Measurements from ENCODE around the gene PDE1C.
A peak's percentile ranks its signal among the peaks of the same experiment; 100 is the strongest.

The PDE1C gene

GRCh38 chr7:32068411-32069101, 1.7 kb downstream of the PDE1C start:
- FAIRE-seq: peak; percentile 30
- DNase-seq (ENCODE audit: insufficient read length, low spot score): no peak
- no peak for TF ChIP-seq POLR2A (IDR thresholded peaks at IDR 0.05; ENCODE audit: low read depth, low read length)

- no peak for FAIRE-seq
- no peak for TF ChIP-seq POLR2A (IDR thresholded peaks at IDR 0.05; ENCODE audit: low read depth, low read length)
- DNase-seq (ENCODE audit: insufficient read length, low spot score): no peak
These were observed 3.8 kb downstream of the PDE1C start for GRCh38 chr7:32066441-32066840.

DNA sequence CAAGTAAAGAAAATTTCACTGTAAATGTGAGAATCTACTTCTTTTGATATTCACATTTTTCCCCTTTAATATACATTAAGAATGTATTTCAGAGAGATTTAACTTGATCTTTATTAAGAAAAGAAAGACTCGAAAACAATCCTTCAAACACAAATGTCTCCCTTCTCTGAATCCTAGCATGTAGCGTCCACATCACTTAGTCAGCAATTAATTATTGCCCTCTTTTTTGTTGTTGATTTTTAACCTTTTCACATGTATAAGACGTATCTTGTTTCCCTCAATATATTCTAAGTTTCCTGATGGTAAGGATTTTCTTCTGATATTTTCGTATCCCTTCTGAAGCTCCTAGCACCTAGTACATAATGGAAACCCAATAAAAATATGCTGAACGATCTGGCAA, 6.6 kb downstream of the PDE1C start:
- TF ChIP-seq POLR2A (IDR thresholded peaks at IDR 0.05; ENCODE audit: low read depth, low read length): no peak
- no peak for FAIRE-seq
- no peak for DNase-seq (ENCODE audit: insufficient read length, low spot score)

DNA sequence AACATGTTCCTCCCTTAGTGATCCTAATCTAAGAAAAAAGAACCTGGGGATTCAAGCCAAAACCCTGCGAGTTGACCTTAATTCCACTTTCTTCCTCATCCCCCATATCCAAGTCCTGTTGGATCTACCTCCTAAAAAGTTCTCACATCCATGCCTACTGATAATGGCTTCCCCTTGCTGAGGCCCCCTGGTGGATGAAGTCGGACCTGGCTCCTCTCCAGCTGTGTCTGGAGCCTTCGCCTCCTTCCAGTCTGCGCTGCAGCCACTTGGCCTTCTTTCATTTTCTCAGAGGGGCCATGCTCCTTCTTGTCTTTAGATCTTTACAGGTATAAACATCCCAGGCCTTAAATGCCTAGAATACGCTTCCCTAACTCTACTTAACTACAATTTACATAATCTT, 8.1 kb downstream of the PDE1C start:
- no peak for DNase-seq (ENCODE audit: insufficient read length, low spot score)
- TF ChIP-seq POLR2A (IDR thresholded peaks at IDR 0.05; ENCODE audit: low read depth, low read length): no peak
- FAIRE-seq: peak; percentile 61

- no peak for FAIRE-seq
- no peak for DNase-seq (ENCODE audit: insufficient read length, low spot score)
- TF ChIP-seq POLR2A (IDR thresholded peaks at IDR 0.05; ENCODE audit: low read depth, low read length): no peak
These were observed 8.9 kb downstream of the PDE1C start for GRCh38 chr7:32061346-32061745.

GRCh38 chr7:32059289-32060011, 10.8 kb downstream of the PDE1C start:
- FAIRE-seq (no peak), DNase-seq (ENCODE audit: insufficient read length, low spot score) (no peak)
- TF ChIP-seq POLR2A (IDR thresholded peaks at IDR 0.05; ENCODE audit: low read depth, low read length): no peak

DNA sequence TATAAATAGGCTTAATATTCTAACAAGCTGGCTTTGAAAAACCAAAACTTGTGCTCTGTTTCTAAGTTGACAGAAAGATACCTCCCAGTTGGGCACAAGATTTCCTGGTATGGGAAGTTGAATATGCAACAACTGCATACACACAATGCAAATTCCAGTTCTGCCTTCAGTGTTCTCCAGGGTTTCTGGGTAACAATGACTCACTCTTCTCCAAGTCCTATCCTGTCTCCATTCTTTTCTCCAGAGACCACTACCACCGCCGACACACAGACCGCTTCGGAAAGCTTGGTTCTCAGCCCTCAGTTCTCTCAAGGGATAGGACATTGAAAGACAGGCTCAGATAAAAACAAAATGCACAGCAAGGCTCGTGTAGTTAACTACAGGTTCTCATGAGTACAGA, 12.2 kb downstream of the PDE1C start:
- DNase-seq (ENCODE audit: insufficient read length, low spot score) (no peak), FAIRE-seq (no peak)
- no peak for TF ChIP-seq POLR2A (IDR thresholded peaks at IDR 0.05; ENCODE audit: low read depth, low read length)

GRCh38 chr7:32056767-32057166, 13.4 kb downstream of the PDE1C start:
- FAIRE-seq (no peak), DNase-seq (ENCODE audit: insufficient read length, low spot score) (no peak)
- TF ChIP-seq POLR2A (IDR thresholded peaks at IDR 0.05; ENCODE audit: low read depth, low read length): no peak

DNA sequence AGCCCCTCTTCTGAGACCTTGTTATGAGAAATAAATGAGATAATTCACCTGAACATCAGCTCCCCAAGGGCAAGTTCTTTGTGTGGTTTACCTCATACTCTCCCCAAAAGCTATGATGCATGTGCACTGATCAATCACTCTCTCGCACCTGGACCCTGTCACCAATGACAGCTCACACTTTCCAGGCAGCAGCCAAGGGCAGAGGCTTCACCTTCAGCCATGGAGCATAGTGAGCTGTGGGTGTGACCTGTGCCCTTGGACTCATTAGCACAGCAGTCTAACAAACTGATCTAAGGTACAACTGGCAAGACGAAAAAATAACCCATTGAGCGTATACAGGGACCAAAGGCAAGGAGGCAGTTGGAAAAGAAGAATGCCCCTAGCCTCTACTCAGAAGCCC, 17.0 kb downstream of the PDE1C start:
- DNase-seq (ENCODE audit: insufficient read length, low spot score): no peak
- no peak for FAIRE-seq
- TF ChIP-seq POLR2A (IDR thresholded peaks at IDR 0.05; ENCODE audit: low read depth, low read length): no peak

- DNase-seq (ENCODE audit: insufficient read length, low spot score) (no peak), FAIRE-seq (no peak)
- TF ChIP-seq POLR2A (IDR thresholded peaks at IDR 0.05; ENCODE audit: low read depth, low read length): no peak
These were observed 19.1 kb downstream of the PDE1C start for GRCh38 chr7:32051128-32051527.

- FAIRE-seq (no peak), DNase-seq (ENCODE audit: insufficient read length, low spot score) (no peak)
- no peak for TF ChIP-seq POLR2A (IDR thresholded peaks at IDR 0.05; ENCODE audit: low read depth, low read length)
These were observed 20.6 kb downstream of the PDE1C start for GRCh38 chr7:32049599-32049998.

DNA sequence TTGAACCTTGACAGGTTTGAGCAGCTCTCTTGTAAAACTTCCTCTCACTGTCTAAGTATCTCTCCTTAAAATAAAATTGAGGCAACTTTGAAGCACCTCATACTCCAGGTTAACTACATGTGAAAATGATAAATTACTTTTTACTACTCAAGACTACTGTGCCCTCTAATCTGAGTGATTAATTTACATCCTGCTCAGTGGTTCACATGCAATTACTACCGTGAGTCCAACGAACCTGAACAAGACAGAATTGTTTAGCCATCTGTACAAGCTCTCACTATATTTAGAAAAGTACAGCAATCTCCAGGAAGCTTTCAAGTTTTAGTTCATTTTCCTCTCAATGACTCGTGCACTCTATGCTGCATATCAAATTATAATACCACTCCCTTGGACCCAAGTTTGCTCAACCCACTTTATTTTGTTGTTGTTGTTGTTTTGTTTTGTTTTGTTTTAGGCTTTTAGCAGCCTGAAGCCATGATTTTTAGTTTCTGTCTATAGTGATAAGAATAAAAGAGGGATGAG, 21.2 kb downstream of the PDE1C start:
- no peak for FAIRE-seq
- TF ChIP-seq POLR2A (IDR thresholded peaks at IDR 0.05; ENCODE audit: low read depth, low read length): no peak
- DNase-seq (ENCODE audit: insufficient read length, low spot score): no peak

DNA sequence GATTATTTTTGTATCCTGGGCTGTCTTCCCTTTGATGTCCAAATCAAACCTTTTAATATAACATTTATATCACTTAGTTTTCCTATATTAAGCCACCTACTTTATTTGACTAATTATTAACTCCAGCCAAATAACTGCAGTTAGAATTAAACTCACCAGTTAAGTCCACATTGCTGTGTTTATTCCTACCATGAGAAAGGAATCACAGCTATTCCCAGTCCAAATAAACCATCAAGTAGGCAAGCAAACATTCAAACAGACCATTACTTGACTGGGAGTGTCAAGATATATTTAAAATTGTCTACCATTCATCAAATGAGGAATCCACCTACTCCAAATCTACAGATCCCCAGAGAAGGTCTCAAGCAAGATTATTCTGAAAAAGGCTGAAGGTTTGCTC, 22.4 kb downstream of the PDE1C start:
- no peak for TF ChIP-seq POLR2A (IDR thresholded peaks at IDR 0.05; ENCODE audit: low read depth, low read length)
- FAIRE-seq: no peak
- DNase-seq (ENCODE audit: insufficient read length, low spot score): no peak

DNA sequence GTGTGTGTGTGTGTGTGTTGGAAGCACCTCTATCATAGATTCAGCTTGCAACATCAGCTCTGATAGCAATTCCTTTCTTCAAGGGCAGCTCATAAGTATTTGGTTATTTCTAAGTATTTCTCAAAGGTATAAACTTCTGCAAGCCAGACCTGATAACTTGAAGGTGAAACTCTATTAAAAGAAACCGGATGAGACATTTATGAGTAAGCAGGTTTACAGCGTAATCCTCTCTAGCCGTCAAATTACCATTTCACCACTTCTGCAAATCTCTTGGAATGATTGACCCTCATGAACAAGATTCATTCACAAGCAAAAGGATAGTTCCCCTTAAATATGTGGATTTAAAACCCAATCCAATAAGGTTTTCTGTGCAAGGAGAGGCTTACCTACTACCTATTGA, 23.1 kb downstream of the PDE1C start:
- FAIRE-seq (no peak), DNase-seq (ENCODE audit: insufficient read length, low spot score) (no peak)
- no peak for TF ChIP-seq POLR2A (IDR thresholded peaks at IDR 0.05; ENCODE audit: low read depth, low read length)

GRCh38 chr7:32045228-32045627, 25.0 kb downstream of the PDE1C start:
- TF ChIP-seq POLR2A (IDR thresholded peaks at IDR 0.05; ENCODE audit: low read depth, low read length): no peak
- no peak for FAIRE-seq
- DNase-seq (ENCODE audit: insufficient read length, low spot score): no peak

Data from H54 (cell line).